ENCODE data around the gene ABCB11.
"Not testable (repeated sequence)": the region's sequence is repeated elsewhere in the genome, so short reads cannot be mapped to it uniquely, and the experiment has no call there.

Gene ABCB11

DNA sequence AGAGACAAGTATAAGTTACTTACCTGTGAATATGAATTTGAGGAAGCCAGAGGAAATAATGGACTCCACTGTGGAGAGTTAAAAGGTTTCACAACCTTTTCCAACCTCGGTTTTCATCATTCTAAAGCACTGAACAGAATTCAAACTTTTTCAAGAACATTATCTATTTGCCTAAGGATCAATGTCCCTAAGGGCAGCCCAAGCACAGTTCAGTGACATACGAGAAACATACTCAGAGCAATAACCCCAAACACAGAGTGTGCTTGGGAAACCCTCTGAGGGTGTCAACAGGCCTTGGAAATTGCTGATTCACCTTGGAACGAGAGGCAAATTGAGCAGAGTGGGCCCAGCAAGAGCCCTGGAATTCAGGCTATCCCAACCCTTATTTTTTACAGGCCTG, at the start of gene ABCB11:
Gene ABCB11 (minus strand): TSS at position 123 of the 400 bp plus-strand sequence. CDS start 13,199 bp downstream, outside the sequence.
- no peak for DNase-seq (ENCODE audit: low read depth)

DNA sequence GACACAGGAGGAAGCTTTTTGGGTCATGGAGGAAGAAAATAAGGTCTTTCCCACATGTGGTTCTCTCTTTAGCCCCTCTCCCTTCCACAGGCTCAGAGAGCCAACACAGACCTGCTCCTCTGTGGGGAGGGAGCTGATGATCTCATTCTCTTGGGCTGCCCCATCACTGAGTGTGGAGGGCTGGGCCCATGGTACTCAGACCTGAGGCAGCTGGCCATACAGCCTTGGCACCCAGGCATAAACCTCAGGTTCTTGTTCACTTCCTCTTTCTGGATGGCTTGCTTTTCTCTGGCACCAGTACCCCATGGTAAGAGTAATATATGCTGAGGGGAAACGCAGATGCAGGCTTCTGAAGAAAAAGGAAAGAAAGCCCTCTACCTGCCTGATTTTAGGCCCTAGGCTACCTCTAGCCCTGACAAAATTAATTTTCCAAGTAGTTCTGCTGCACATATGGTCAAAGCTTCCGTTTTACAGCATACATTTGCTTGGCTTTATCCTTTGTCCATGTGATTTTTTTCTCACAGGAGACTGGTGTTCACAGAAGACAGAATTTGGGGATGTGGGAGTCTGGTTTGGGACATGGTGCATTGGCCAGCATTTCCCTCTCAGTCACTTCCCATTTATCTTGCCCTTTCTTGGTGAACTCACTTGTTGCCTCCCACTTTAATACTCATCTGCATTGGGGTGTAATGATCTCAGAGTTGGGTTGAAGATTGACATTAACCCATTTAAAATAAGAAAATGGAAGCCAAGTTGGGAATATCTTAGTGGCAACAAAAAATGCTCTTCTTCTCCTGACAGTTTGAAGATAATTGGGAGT, 49.3 kb upstream of the ABCB11 start:
- DNase-seq (ENCODE audit: low read depth), result no peak

- no peak for DNase-seq (ENCODE audit: low read depth)
Observed at GRCh38 chr2:169077674-169078240, 46.6 kb upstream of the ABCB11 start.

DNA sequence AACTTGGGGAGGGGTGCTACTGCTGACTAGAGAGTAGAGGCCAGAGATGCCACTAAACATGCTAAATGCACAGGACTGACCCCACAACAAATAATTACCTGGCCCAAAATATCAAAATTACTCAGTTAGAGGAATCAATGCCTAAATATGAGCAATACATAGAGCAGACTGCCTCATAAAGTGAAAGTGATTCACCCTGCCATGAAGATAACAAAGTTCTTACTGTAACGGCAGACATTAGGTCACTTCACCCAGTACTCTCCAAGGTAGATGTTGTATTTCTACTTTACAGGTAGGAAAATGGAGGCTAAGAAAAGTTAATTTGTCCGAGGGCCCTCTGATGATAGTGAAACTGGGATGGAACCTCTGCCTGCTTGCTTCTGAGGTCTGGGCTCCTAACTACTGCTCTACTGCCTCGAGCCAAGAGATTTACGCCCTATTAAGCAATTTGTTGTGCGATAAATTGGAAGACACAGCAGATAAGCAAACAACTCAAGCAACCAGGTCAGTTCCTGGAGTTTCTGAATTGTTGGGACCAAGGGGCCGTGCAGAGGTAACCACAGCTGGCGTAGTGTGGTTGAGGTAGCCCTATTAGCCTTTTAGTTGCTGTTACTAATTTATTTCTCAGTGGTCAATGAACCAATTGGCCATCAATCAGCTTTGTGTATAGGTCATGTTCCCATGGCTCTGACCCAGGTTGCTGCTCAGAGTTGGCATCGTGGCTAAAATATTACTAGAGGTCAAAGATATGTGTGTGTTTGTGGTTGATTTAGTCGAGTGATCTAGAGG, 43.0 kb upstream of the ABCB11 start:
- no peak for DNase-seq (ENCODE audit: low read depth)

DNA sequence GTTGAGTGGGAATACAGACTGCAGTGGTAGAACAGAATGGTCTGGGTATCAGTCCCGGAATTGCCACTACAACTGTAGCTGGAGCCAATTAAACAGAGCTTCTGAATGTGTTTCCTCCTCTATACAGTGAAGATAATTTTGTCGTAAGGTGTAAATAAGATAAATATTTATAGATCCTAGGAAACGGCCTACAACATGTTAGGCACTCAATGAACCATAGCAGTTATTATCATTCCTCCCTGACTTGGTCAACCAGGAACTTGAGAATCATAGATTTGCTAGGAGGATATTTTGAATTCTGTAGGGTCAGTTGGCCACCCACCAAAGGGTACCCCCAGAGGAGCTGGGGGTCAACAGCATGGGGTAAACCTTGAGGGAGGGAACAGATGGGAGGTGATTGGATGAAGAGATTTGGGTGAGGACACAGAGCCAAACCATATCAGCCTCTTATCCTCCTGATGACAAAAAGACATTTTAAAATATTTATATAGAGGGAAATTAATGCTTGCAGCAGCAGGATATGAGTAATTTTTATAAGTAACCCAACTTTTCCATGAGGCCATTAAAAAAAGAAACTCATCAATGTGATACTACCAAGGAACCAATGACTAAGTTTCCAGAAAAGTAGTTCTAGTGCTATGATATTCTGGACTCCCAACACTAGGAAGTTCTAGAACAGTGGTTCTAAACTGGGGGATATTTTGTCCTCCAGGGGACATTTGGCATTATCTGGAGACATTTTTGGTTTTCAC, 42.3 kb upstream of the ABCB11 start:
- no peak for DNase-seq (ENCODE audit: low read depth)

DNA sequence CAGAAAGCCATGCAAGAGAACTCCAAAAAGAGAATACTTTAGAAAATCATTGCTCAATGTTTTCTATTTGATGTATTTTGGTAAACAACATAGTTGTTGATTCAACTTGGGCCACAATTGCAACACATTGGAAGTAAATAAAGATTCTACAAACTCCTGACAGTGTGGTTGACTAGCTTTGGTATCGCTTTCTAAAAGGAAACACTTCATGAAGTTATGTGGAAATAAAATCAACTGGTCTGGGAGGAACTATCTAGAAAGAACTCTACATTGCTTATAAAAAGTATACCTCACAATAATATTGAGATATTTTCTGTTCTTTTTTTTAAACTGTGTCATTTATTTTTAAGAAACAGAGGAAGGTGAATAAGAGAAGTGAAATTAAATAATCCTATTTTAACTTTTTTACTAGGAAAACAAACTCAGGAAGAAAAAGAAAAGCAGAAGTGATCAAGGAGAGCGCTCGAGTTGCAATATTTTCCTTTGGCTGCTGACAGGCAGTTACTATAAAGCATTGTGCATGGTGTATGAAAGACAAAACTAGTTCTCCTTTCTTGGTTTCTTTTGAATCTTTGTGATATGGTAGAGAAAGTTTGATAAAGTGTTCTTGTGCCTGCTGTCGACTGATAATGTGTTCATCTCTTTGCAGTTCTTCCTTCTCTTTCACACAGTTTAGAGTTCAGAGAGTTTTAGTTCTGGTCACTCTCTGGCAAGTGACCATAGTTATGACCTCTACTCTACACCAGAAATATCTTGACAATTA, 41.2 kb upstream of the ABCB11 start:
- no peak for DNase-seq (ENCODE audit: low read depth)

DNA sequence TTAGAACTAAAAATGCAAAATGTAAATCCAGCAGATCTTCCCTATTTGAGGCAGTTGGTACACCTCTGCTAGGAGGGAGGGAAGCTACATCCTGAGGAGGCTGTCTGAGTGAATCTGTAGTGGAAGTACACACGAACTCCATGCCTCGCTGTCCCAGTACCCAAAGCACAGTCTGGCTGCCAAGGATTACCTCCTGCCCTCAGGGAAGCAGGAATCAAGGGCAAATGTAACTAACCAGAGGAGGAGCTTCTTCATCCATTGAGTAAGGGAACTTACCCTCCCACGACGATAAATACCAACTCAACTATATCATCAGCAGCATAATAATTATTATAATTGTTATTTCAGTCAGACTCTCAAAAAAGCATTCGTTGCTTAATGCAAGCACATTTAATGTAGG, 40.3 kb upstream of the ABCB11 start:
- DNase-seq (ENCODE audit: low read depth), result no peak

DNA sequence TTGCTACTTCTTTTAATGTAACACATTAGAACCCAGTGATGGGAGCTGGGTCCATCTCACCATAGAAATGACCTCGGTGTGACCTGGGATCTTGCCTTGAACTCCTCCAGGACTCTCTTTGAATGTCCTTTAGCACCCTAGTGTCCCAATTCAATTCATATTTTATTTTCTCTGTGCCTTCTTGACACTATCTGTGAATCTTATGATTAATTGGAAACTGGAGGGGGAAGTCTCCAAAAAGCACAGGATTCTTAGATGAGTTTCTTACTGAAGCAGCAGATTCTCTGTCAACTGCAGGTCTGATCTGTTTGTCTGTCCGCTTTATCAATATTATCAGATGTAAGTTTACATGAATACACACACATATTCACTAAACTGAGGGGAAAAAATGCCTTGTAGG, 38.7 kb upstream of the ABCB11 start:
- no peak for DNase-seq (ENCODE audit: low read depth)

GRCh38 chr2:169069341-169069740, 38.2 kb upstream of the ABCB11 start, which contains the start of gene DHRS9:
Gene DHRS9, plus strand, starts transcription at chr2:169069563. Its CDS starts 12,019 bp downstream, at chr2:169081582.
- DNase-seq (ENCODE audit: low read depth), result no peak

DNA sequence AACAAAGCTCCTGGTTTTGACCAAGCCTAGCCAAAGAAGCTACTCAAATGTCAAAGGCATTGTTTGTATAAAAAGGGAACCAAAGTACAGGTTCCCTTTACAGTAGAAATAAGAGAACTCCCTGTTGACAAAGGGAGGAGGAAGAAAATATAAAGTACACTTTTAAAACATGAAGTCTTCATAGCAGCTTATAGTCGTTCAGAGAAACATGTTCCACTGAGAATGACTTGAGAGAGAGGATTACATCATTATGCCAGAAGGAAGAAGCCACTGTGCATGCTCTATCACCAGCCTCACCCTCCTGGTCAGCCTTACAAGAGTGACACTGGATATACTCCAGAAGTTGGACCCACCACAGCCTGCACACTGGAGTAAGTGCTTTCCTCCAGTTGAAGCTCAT, 35.8 kb upstream of the ABCB11 start:
- DNase-seq (ENCODE audit: low read depth), result no peak

GRCh38 chr2:169065864-169066517, 34.9 kb upstream of the ABCB11 start:
- DNase-seq (ENCODE audit: low read depth), result no peak

- no peak for DNase-seq (ENCODE audit: low read depth)
Observed at GRCh38 chr2:169065422-169065821, 34.3 kb upstream of the ABCB11 start.

DNA sequence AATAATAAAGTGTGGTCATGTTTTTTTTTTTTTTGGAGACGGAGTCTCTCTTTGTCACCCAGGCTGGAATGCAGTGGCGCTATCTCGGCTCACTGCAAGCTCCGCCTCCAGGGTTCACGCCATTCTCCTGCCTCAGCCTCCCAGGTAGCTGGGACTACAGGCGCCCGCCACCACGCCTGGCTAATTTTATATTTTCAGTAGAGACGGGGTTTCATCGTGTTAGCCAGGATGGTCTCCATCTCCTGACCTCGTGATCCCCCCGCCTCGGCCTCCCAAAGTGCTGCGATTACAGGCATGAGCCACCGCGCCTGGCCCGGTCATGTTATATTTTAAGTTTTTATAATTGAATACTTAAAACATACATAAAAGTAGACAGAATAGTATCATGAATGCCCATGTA, 33.1 kb upstream of the ABCB11 start:
- not testable (repeated sequence) for DNase-seq (ENCODE audit: low read depth)

- not testable (repeated sequence) for DNase-seq (ENCODE audit: low read depth)
Observed at GRCh38 chr2:169054575-169054974, 23.5 kb upstream of the ABCB11 start.

- no peak for DNase-seq (ENCODE audit: low read depth)
Observed at GRCh38 chr2:169050476-169051240, 19.5 kb upstream of the ABCB11 start.

GRCh38 chr2:169049142-169049541, 18.0 kb upstream of the ABCB11 start:
- DNase-seq (ENCODE audit: low read depth), result no peak

GRCh38 chr2:169047256-169048250, 16.4 kb upstream of the ABCB11 start:
- no peak for DNase-seq (ENCODE audit: low read depth)

DNA sequence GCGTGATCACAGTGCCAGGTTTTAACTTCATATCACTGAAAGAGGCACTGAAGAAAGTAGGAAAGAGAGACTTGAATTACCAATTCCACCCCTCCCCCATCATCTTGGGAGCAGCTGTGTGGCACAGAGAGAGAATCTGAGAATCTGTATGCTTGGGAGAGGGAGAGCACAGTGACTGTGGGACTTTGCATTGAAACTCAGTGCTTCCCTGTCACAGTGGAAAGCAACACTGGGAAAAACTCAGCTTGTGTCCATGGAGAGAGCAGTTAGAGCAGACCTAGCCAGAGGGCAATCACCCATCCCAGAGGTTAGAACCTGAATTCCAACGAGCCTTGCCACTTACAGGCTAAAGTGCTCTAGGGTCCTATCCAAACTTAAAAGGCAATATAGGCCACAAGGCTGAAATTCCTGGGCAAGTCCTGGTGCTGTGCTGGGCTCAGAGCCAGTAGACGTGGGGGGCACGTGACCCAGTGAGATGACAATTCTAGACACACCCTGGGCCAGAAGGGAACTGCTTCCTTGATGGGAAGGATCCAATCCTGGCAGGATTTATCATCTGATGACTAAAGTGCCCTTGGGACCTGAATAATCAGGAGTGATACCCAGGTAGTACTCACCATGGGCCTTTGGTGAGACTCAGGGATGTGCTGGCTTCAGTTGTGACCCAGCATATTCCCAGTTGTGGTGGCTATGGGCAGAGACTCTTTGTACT, 15.5 kb upstream of the ABCB11 start:
- no peak for DNase-seq (ENCODE audit: low read depth)
